Spleen (tissue), 7 donors: ENCODE measurements around the gene INPP4B.

Source experiments
- POLR2A ChIP-seq, 3 donors: fragments of 450-650 bp; IDR thresholded peaks; one replicate each; pipeline ENCODE4 v1.5.1; 2017; ENCODE audit warnings: antibody characterized with exemption in 3 of 3, mild to moderate bottlenecking in 1 of 3
- POLR2AphosphoS5 ChIP-seq, 3 donors: sonication (generic); formaldehyde crosslinking; IDR thresholded peaks; one replicate each; pipeline ENCODE4 v1.5.1; 2017; ENCODE audit warnings: antibody characterized with exemption in 3 of 3
- TF ChIP-seq, protein P1 (sequence below), 11 experiments: fragments of 200-600 bp in 7 of 11; fragments of 450-650 bp in 4 of 11; sonication (generic) in 4 of 11; IDR thresholded peaks in 8 of 11; conservative IDR thresholded peaks in 3 of 11; 1 replicate in 7 of 11; 2 replicates in 4 of 11; pipeline versions ENCODE4 v1.4.0 to v1.8.0; 2016 to 2021; ENCODE audit warnings: antibody characterized with exemption in 11 of 11, inconsistent platforms in 4 of 11, mild to moderate bottlenecking in 1 of 11
- donor health status: DM: no; HTN: no; CAD: no; lungs with moderate emphysema.
- donor health status: DM: no; HTN: no; CAD: no.
- donor health status: DM: no; HTN: no; CAD: no.

DNA sequence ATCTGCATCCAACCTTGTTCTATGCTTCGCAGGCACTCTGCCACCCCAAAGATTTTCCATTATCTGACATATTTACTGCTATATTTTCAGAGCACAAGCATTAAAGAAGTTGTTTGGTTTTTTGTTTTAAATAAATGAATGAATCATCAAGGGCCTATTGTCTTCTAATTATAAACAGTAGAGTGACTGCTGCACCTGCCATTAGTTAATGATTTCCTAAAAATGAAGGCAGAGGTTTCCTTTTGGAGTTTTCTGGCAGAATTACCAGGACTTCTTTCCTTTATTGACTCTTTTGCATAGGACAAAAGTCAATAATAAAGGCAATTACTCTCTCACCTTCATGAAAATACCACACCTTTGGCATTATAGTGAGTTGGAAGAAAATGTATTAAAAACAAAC, 238.1 kb downstream of the INPP4B start:
- no peak for TF ChIP-seq POLR2AphosphoS5 (IDR thresholded peaks at IDR 0.05)
- TF ChIP-seq, protein P1, sequence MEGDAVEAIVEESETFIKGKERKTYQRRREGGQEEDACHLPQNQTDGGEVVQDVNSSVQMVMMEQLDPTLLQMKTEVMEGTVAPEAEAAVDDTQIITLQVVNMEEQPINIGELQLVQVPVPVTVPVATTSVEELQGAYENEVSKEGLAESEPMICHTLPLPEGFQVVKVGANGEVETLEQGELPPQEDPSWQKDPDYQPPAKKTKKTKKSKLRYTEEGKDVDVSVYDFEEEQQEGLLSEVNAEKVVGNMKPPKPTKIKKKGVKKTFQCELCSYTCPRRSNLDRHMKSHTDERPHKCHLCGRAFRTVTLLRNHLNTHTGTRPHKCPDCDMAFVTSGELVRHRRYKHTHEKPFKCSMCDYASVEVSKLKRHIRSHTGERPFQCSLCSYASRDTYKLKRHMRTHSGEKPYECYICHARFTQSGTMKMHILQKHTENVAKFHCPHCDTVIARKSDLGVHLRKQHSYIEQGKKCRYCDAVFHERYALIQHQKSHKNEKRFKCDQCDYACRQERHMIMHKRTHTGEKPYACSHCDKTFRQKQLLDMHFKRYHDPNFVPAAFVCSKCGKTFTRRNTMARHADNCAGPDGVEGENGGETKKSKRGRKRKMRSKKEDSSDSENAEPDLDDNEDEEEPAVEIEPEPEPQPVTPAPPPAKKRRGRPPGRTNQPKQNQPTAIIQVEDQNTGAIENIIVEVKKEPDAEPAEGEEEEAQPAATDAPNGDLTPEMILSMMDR (IDR thresholded peaks at IDR 0.05 in 8 of 11, conservative IDR thresholded peaks at IDR 0.05 in 3 of 11), result no peak
- no peak for TF ChIP-seq POLR2A (IDR thresholded peaks at IDR 0.05)
